GM21447 (cell line): ENCODE data around the gene PSMB7.
"Not testable (repeated sequence)": the region's sequence is repeated elsewhere in the genome, so short reads cannot be mapped to it uniquely, and the experiment has no call there.

Experiments used
- ATAC-seq: cut with Tn5 transposase; IDR thresholded peaks from one replicate; pipeline ENCODE4 v1.9.1; 2021; ENCODE audit not compliant: unreplicated experiment

PSMB7 gene

GRCh38 chr9:124443625-124444024 is 28.4 kb upstream of the PSMB7 start:
- ATAC-seq = no peak

GRCh38 chr9:124442826-124443225 is 27.6 kb upstream of the PSMB7 start:
- no peak for ATAC-seq

GRCh38 chr9:124442379-124442778 is 27.1 kb upstream of the PSMB7 start:
- ATAC-seq = no peak

- ATAC-seq = no peak
These were observed 26.0 kb upstream of the PSMB7 start for GRCh38 chr9:124441291-124441690.

- no peak for ATAC-seq
These were observed 25.5 kb upstream of the PSMB7 start for GRCh38 chr9:124440786-124441185.

GRCh38 chr9:124439686-124440243 is 24.5 kb upstream of the PSMB7 start:
- no peak for ATAC-seq

GRCh38 chr9:124439086-124439485 is 23.8 kb upstream of the PSMB7 start:
- no peak for ATAC-seq

- ATAC-seq = no peak
These were observed 22.8 kb upstream of the PSMB7 start for GRCh38 chr9:124438091-124438490.

GRCh38 chr9:124437086-124437485 is 21.8 kb upstream of the PSMB7 start:
- ATAC-seq = no peak

GRCh38 chr9:124436320-124436719 is 21.1 kb upstream of the PSMB7 start:
- no peak for ATAC-seq

- no peak for ATAC-seq
These were observed 14.3 kb upstream of the PSMB7 start for GRCh38 chr9:124429530-124429867.

GRCh38 chr9:124428751-124429529 is 13.7 kb upstream of the PSMB7 start:
- ATAC-seq = no peak

- no peak for ATAC-seq
These were observed 12.0 kb upstream of the PSMB7 start for GRCh38 chr9:124427281-124427680.

GRCh38 chr9:124426361-124426760 is 11.1 kb upstream of the PSMB7 start:
- no peak for ATAC-seq

- ATAC-seq = not testable (repeated sequence)
These were observed 10.5 kb upstream of the PSMB7 start for GRCh38 chr9:124425733-124426132.

- no peak for ATAC-seq
These were observed 8.3 kb upstream of the PSMB7 start for GRCh38 chr9:124423591-124423990.

- ATAC-seq = no peak
These were observed 7.9 kb upstream of the PSMB7 start for GRCh38 chr9:124423155-124423554.

- ATAC-seq = no peak
These were observed 5.8 kb upstream of the PSMB7 start for GRCh38 chr9:124420991-124421543.

GRCh38 chr9:124419832-124420489 is 4.7 kb upstream of the PSMB7 start:
- ATAC-seq = no peak

GRCh38 chr9:124415852-124416484 is 726 bp upstream of the PSMB7 start:
- ATAC-seq = no peak

GRCh38 chr9:124414612-124415011 is 630 bp downstream of the PSMB7 start:
- no peak for ATAC-seq

GRCh38 chr9:124412228-124412575 is 3.0 kb downstream of the PSMB7 start:
- no peak for ATAC-seq
